Gastrocnemius medialis (tissue), 4 donors: Measurements from ENCODE around the gene GNRHR.

Experiments
- CTCF ChIP-seq, 5 experiments: fragments of 450-650 bp in 3 of 5; fragments of 200-600 bp in 2 of 5; sonication (generic) in 2 of 5; IDR thresholded peaks in 4 of 5; conservative IDR thresholded peaks in 1 of 5; 1 replicate in 4 of 5; 2 replicates in 1 of 5; pipeline ENCODE4 v1.5.1; 2016 to 2019; ENCODE audit warnings: antibody characterized with exemption in 5 of 5, mild to moderate bottlenecking in 3 of 5, moderate library complexity in 3 of 5
- POLR2A ChIP-seq, 2 donors: fragments of 450-650 bp; IDR thresholded peaks; one replicate each; pipeline ENCODE4 v1.6.1; 2017; ENCODE audit warnings: antibody characterized with exemption in 2 of 2, mild to moderate bottlenecking in 2 of 2, moderate library complexity in 2 of 2

GRCh38 chr4:67691328-67691727 lies 62.9 kb downstream of the GNRHR start:
- TF ChIP-seq POLR2A (IDR thresholded peaks at IDR 0.05) = no peak
- no peak for TF ChIP-seq CTCF (IDR thresholded peaks at IDR 0.05 in 4 of 5, conservative IDR thresholded peaks at IDR 0.05 in 1 of 5)
